Ectodermal cell (in vitro differentiated cells): Measurements from ENCODE around the gene RAET1E.
"Not testable (repeated sequence)": the region's sequence is repeated elsewhere in the genome, so short reads cannot be mapped to it uniquely, and the experiment has no call there.

ENCODE experiments used
- H3K27ac ChIP-seq: 2 replicates; pipeline ENCODE4 v1.7.0; 2013; ENCODE audit warnings: mild to moderate bottlenecking, low read depth, low read length; ENCODE audit not compliant: insufficient read depth, poor library complexity, severe bottlenecking
- H3K27me3 ChIP-seq: 2 replicates; pipeline ENCODE4 v1.7.0; 2013; ENCODE audit warnings: mild to moderate bottlenecking, low read length; ENCODE audit not compliant: insufficient read depth, control insufficient read depth, poor library complexity, severe bottlenecking
- H3K36me3 ChIP-seq: one replicate; pipeline ENCODE4 v1.7.0; 2013; ENCODE audit warnings: low read length; ENCODE audit not compliant: control insufficient read depth, insufficient read depth
- H3K4me1 ChIP-seq: one replicate; pipeline ENCODE4 v1.7.0; 2013; ENCODE audit warnings: low read length; ENCODE audit not compliant: control insufficient read depth, insufficient read depth
- H3K4me3 ChIP-seq: 2 replicates; pipeline ENCODE4 v1.7.0; 2013; ENCODE audit warnings: low read depth, low read length, control low read depth; ENCODE audit not compliant: insufficient read depth
- H3K9me3 ChIP-seq: 2 replicates; pipeline ENCODE4 v1.7.0; 2013; ENCODE audit warnings: mild to moderate bottlenecking, low read length, moderate library complexity; ENCODE audit not compliant: control insufficient read depth
- WGBS, 2 experiments: methylation state at CpG; one replicate each; pipeline ENCODE4 v1.1.7; 2013; ENCODE audit warnings: missing lambda C conversion rate in 2 of 2; 5-methylcytosine and 5-hydroxymethylcytosine counted together

RAET1E gene

GRCh38 chr6:149939356-149939648 is 41.4 kb upstream of the RAET1E start:
- H3K27me3 ChIP-seq: peaks cover 98% of the 10 kb centered on the region
- no peak overlapping the region for H3K27ac ChIP-seq
- H3K36me3 ChIP-seq: no peaks in the 10 kb centered on the region
- no peaks in the 10 kb centered on the region for H3K9me3 ChIP-seq
- no peak overlapping the region for H3K4me3 ChIP-seq
- no peaks in the 10 kb centered on the region for H3K4me1 ChIP-seq
- WGBS, 2 experiments: 32 to 36% methylated on average over 5 of the region's 5 CpGs

- H3K27ac ChIP-seq: no peak overlapping the region
- peak overlapping the region; percentile 15 for H3K4me3 ChIP-seq
- H3K27me3 ChIP-seq: peaks cover 100% of the 10 kb centered on the region
- H3K9me3 ChIP-seq: no peaks in the 10 kb centered on the region
- 3% methylated on average over 58 of the region's 58 CpGs for WGBS, 2 experiments
- no peaks in the 10 kb centered on the region for H3K4me1 ChIP-seq
- H3K36me3 ChIP-seq: no peaks in the 10 kb centered on the region
Observed at GRCh38 chr6:149938571-149939355, 40.9 kb upstream of the RAET1E start.

- not testable (repeated sequence) for H3K4me1 ChIP-seq, H3K27ac ChIP-seq, H3K9me3 ChIP-seq, H3K36me3 ChIP-seq
- H3K4me3 ChIP-seq: peak overlapping the region; percentile 15
- WGBS, 2 experiments: 2 to 3% methylated on average over 15 of the region's 20 CpGs
- H3K27me3 ChIP-seq: peaks cover 100% of the 10 kb centered on the region
Observed at GRCh38 chr6:149938013-149938570, 40.2 kb upstream of the RAET1E start.

GRCh38 chr6:149936743-149937142 is 38.8 kb upstream of the RAET1E start:
- no peaks in the 10 kb centered on the region for H3K9me3 ChIP-seq
- no peaks in the 10 kb centered on the region for H3K36me3 ChIP-seq
- H3K27me3 ChIP-seq: peaks cover 99% of the 10 kb centered on the region
- 34 to 46% methylated on average over 2 of the region's 2 CpGs for WGBS, 2 experiments
- no peak overlapping the region for H3K27ac ChIP-seq
- H3K4me3 ChIP-seq: no peak overlapping the region
- H3K4me1 ChIP-seq: no peaks in the 10 kb centered on the region

GRCh38 chr6:149935668-149936067 is 37.8 kb upstream of the RAET1E start:
- Histone ChIP-seq H3K27me3 (peaks cover 99% of the 10 kb centered on the region), H3K4me1 (no peaks in the 10 kb centered on the region), H3K9me3 (no peaks in the 10 kb centered on the region), H3K27ac (no peak overlapping the region), H3K4me3 (no peak overlapping the region), H3K36me3 (no peaks in the 10 kb centered on the region)
- WGBS, 2 experiments: 27 to 33% methylated on average over 2 of the region's 2 CpGs

- H3K4me1 ChIP-seq: no peaks in the 10 kb centered on the region
- WGBS, 2 experiments: 47 to 50% methylated on average over 4 of the region's 4 CpGs
- H3K4me3 ChIP-seq: no peak overlapping the region
- H3K36me3 ChIP-seq: no peaks in the 10 kb centered on the region
- no peaks in the 10 kb centered on the region for H3K9me3 ChIP-seq
- no peak overlapping the region for H3K27ac ChIP-seq
- H3K27me3 ChIP-seq: peaks cover 99% of the 10 kb centered on the region
Observed at GRCh38 chr6:149935246-149935645, 37.3 kb upstream of the RAET1E start.

- H3K4me3 ChIP-seq: no peak overlapping the region
- peaks cover 99% of the 10 kb centered on the region for H3K27me3 ChIP-seq
- no peak overlapping the region for H3K27ac ChIP-seq
- 44 to 48% methylated on average over 11 of the region's 11 CpGs for WGBS, 2 experiments
- H3K4me1 ChIP-seq: no peaks in the 10 kb centered on the region
- no peaks in the 10 kb centered on the region for H3K9me3 ChIP-seq
- no peaks in the 10 kb centered on the region for H3K36me3 ChIP-seq
Observed at GRCh38 chr6:149934249-149935156, 36.6 kb upstream of the RAET1E start.

GRCh38 chr6:149933461-149933860 is 35.5 kb upstream of the RAET1E start:
- WGBS, 2 experiments: 36 to 46% methylated on average over 3 of the region's 3 CpGs
- Histone ChIP-seq H3K9me3 (no peaks in the 10 kb centered on the region), H3K4me1 (no peaks in the 10 kb centered on the region), H3K27me3 (peaks cover 96% of the 10 kb centered on the region), H3K4me3 (no peak overlapping the region), H3K36me3 (no peaks in the 10 kb centered on the region), H3K27ac (no peak overlapping the region)

GRCh38 chr6:149933036-149933435 is 35.1 kb upstream of the RAET1E start:
- Histone ChIP-seq H3K36me3 (no peaks in the 10 kb centered on the region), H3K27me3 (peaks cover 92% of the 10 kb centered on the region), H3K4me3 (no peak overlapping the region), H3K9me3 (no peaks in the 10 kb centered on the region), H3K27ac (no peak overlapping the region), H3K4me1 (no peaks in the 10 kb centered on the region)
- 56 to 61% methylated on average over 5 of the region's 5 CpGs for WGBS, 2 experiments

GRCh38 chr6:149931501-149931900 is 33.6 kb upstream of the RAET1E start:
- Histone ChIP-seq H3K4me1 (no peaks in the 10 kb centered on the region), H3K27ac (no peak overlapping the region), H3K27me3 (peaks cover 80% of the 10 kb centered on the region), H3K4me3 (no peak overlapping the region), H3K9me3 (no peaks in the 10 kb centered on the region), H3K36me3 (no peaks in the 10 kb centered on the region)
- 65 to 78% methylated on average over 4 to 6 of the region's 6 CpGs for WGBS, 2 experiments
